Sciatic nerve (tissue), 2 donors: ENCODE measurements around the gene IL1B. TPM values are rescaled to one million over a fixed set of nuclear protein-coding genes. Genes with fewer than 3 reads are reported as not detected.

ENCODE experiments used
- ATAC-seq: fragments of 200-7000 bp; cut with Tn5 transposase; one replicate; pipeline ENCODE4 v1.9.1; 2020; ENCODE audit warnings: mild to moderate bottlenecking, moderate library complexity
- DNase-seq: peaks from one replicate; pipeline ENCODE4 v3.0.0-alpha.2; 2020; ENCODE audit warnings: low spot score
- intact Hi-C: fragments of 100-400 bp; cut with DNase I; formaldehyde crosslinking; loops from one replicate; pipeline ENCODE4 v1.14.2; 2022
- total RNA-seq: library from RNA; stranded (reverse); fragmentation: NEBNext Ultra II Directional; extraction: Animal tissue kit (Norgen Biotek cat#: 25700); gene quantifications from one replicate; pipeline ENCODE4 v1.2.1, GENCODE V29; 2021
- donor health status: DM: no; HTN: no; CAD: no.
- donor health status: DM: no; HTN: no; CAD: no.

IL1B gene
- total RNA-seq, 1 donor from 2014 or later: 23.6 TPM

- DNase-seq (no peak), ATAC-seq (no peak)
- intact Hi-C loops: no loop called here
These were observed 23.2 kb downstream of the IL1B start for GRCh38 chr2:112813280-112813966.

- DNase-seq (no peak), ATAC-seq (no peak)
- intact Hi-C loops: loop anchor here (1.0 kb wide), 1 partner anchor 30 kb away; no protein-coding TSS in a partner anchor
These were observed 24.0 kb downstream of the IL1B start for GRCh38 chr2:112812318-112813267.

GRCh38 chr2:112811841-112812306 lies 24.7 kb downstream of the IL1B start:
- intact Hi-C loops: loop anchor here (1.0 kb wide), 1 partner anchor 30 kb away; no protein-coding TSS in a partner anchor
- ATAC-seq (peak; percentile 45), DNase-seq (no peak)

GRCh38 chr2:112811276-112811831 lies 25.2 kb downstream of the IL1B start:
- ATAC-seq (no peak), DNase-seq (no peak)
- intact Hi-C loops: no loop called here

- intact Hi-C loops: no loop called here
- DNase-seq (no peak), ATAC-seq (no peak)
These were observed 27.5 kb downstream of the IL1B start for GRCh38 chr2:112809112-112809511.

- intact Hi-C loops: no loop called here
- DNase-seq (no peak), ATAC-seq (no peak)
These were observed 29.3 kb downstream of the IL1B start for GRCh38 chr2:112807233-112807807.

GRCh38 chr2:112805542-112805941 lies 31.0 kb downstream of the IL1B start:
- intact Hi-C loops: no loop called here
- no peak for DNase-seq
- no peak for ATAC-seq

GRCh38 chr2:112803691-112804521 lies 32.7 kb downstream of the IL1B start:
- intact Hi-C loops: no loop called here
- ATAC-seq (no peak), DNase-seq (no peak)

- ATAC-seq: no peak
These were observed 35.5 kb downstream of the IL1B start for GRCh38 chr2:112800881-112801583.

GRCh38 chr2:112798979-112799975 lies 37.3 kb downstream of the IL1B start:
- DNase-seq (no peak), ATAC-seq (no peak)
- intact Hi-C loops: no loop called here

More at GRCh38 chr2:112800881-112801583, 35.5 kb downstream of the IL1B start:
- intact Hi-C loops: no loop called here
- no peak for DNase-seq

- DNase-seq (no peak), ATAC-seq (no peak)
- intact Hi-C loops: no loop called here
These were observed 40.1 kb downstream of the IL1B start for GRCh38 chr2:112796486-112796885.

GRCh38 chr2:112795774-112796173 lies 40.8 kb downstream of the IL1B start:
- ATAC-seq: no peak
- intact Hi-C loops: no loop called here
- no peak for DNase-seq

- DNase-seq: no peak
- intact Hi-C loops: no loop called here
- no peak for ATAC-seq
These were observed 41.7 kb downstream of the IL1B start for GRCh38 chr2:112794841-112795240.

- peak; percentile 69 for ATAC-seq
- no peak for DNase-seq
- intact Hi-C loops: no loop called here
These were observed 42.3 kb downstream of the IL1B start for GRCh38 chr2:112794131-112794733.

- ATAC-seq (peak; percentile 30), DNase-seq (no peak)
- intact Hi-C loops: no loop called here
These were observed 43.1 kb downstream of the IL1B start for GRCh38 chr2:112793449-112793978.

GRCh38 chr2:112792419-112792818 lies 44.2 kb downstream of the IL1B start:
- no peak for ATAC-seq
- intact Hi-C loops: no loop called here
- DNase-seq: no peak
